ENCODE measurements around the gene HYDIN. TPM values are rescaled to one million over a fixed set of nuclear protein-coding genes. Genes with fewer than 3 reads are reported as not detected.

Gene HYDIN
- polyA plus RNA-seq, 2 of the 4 experiments (the other 2 are of a cell fraction) = 0.23 to 0.41 TPM

- no peak for ATAC-seq
Observed at GRCh38 chr16:71198408-71198807, 32.1 kb downstream of the HYDIN start.

GRCh38 chr16:71192387-71192786, 38.1 kb downstream of the HYDIN start:
- no peak for TF ChIP-seq REST (IDR thresholded peaks at IDR 0.05)
- TF ChIP-seq CHD2 (IDR thresholded peaks at IDR 0.05; ENCODE audit: low read length, partially characterized antibody) = no peak
- no peak for TF ChIP-seq EHMT2 (IDR thresholded peaks at IDR 0.05; ENCODE audit: low read depth)
- no peak for TF ChIP-seq ZNF302 (CRISPR knock-in tag; IDR thresholded peaks at IDR 0.05)
- TF ChIP-seq RFX5 (IDR thresholded peaks at IDR 0.05) = no peak
- TF ChIP-seq HMGXB4 (CRISPR knock-in tag; IDR thresholded peaks at IDR 0.05; ENCODE audit: borderline replicate concordance) = no peak
- Histone ChIP-seq H3K4me1 (no peaks in the 10 kb centered on the region), H3K27ac (no peak overlapping the region), H3K9me3 (no peaks in the 10 kb centered on the region), H3K4me3 (no peak overlapping the region), H3K4me2 (no peak overlapping the region)
- ATAC-seq (no peak), FAIRE-seq (no peak), DNase-seq (ENCODE audit: low read depth in 1 of 2, low spot score in 1 of 2) (no peak)
- ChIA-PET POLR2A (no interaction called here), CTCF (no interaction called here)
- 23% methylated on average over 5 of the region's 5 CpGs for WGBS (ENCODE audit: missing lambda C conversion rate)

More at GRCh38 chr16:71198408-71198807, 32.1 kb downstream of the HYDIN start:
- WGBS (ENCODE audit: missing lambda C conversion rate) = 0% methylated on average over 1 of the region's 1 CpG
- DNase-seq (ENCODE audit: low read depth in 1 of 2, low spot score in 1 of 2) (no peak), FAIRE-seq (no peak)
- POLR2A ChIA-PET = no interaction called here
- Histone ChIP-seq H3K4me1 (no peaks in the 10 kb centered on the region), H3K9me3 (no peaks in the 10 kb centered on the region), H3K4me3 (no peak overlapping the region), H3K4me2 (no peak overlapping the region), H3K27ac (no peak overlapping the region)
- TF ChIP-seq MAX (IDR thresholded peaks at IDR 0.05) (no peak), ZFP36 (IDR thresholded peaks at IDR 0.05; ENCODE audit: borderline replicate concordance, partially characterized antibody) (no peak), TP53 (CRISPR knock-in tag; IDR thresholded peaks at IDR 0.05) (no peak), E2F6 (IDR thresholded peaks at IDR 0.05; ENCODE audit: borderline replicate concordance, low read depth) (no peak), NFE2L2 (conservative IDR thresholded peaks at IDR 0.05; ENCODE audit: low read length) (no peak), MAFK (IDR thresholded peaks at IDR 0.05; ENCODE audit: partially characterized antibody) (no peak), CEBPB (IDR thresholded peaks at IDR 0.05) (no peak), ATOH8 (CRISPR knock-in tag; IDR thresholded peaks at IDR 0.05; ENCODE audit: low read depth) (no peak), HOXA7 (CRISPR knock-in tag; IDR thresholded peaks at IDR 0.05) (no peak), JUN (IDR thresholded peaks at IDR 0.05) (no peak), RFX5 (IDR thresholded peaks at IDR 0.05) (no peak), RARB (CRISPR knock-in tag; IDR thresholded peaks at IDR 0.05) (no peak), RNF2 (IDR thresholded peaks at IDR 0.05; ENCODE audit: borderline replicate concordance, low read depth) (no peak), HOXB13 (CRISPR knock-in tag; IDR thresholded peaks at IDR 0.05; ENCODE audit: low read depth) (no peak)
- CTCF ChIA-PET = no interaction called here

Data from A549 (cell line).